H9 (cell line): ENCODE results near the gene TDRD7. TPM values are rescaled to one million over a fixed set of nuclear protein-coding genes. Genes with fewer than 3 reads are reported as not detected.
A peak's percentile ranks its signal among the peaks of the same experiment; 100 is the strongest.

Experiments
- DNase-seq: peaks from one replicate; pipeline ENCODE4 v3.0.0-alpha.2; 2017
- H2AFZ ChIP-seq: one replicate; pipeline ENCODE4 v1.6.1; 2013; ENCODE audit warnings: mild to moderate bottlenecking, low read length, control low read depth, moderate library complexity
- H2AK5ac ChIP-seq: 2 replicates; pipeline ENCODE4 v1.6.1; 2013; ENCODE audit warnings: low read length, control low read depth, mixed read lengths; ENCODE audit not compliant: insufficient read length
- H2BK120ac ChIP-seq: one replicate; pipeline ENCODE4 v1.6.1; 2013; ENCODE audit warnings: low read depth, mild to moderate bottlenecking, low read length, control low read depth, inconsistent platforms; ENCODE audit not compliant: poor library complexity, severe bottlenecking
- H2BK12ac ChIP-seq: 2 replicates; pipeline ENCODE4 v1.6.1; 2013; ENCODE audit warnings: low read length, control low read depth, mixed read lengths, low read depth; ENCODE audit not compliant: insufficient read length
- H2BK15ac ChIP-seq: 2 replicates; pipeline ENCODE4 v1.6.1; 2013; ENCODE audit warnings: low read depth, low read length, control low read depth
- H2BK20ac ChIP-seq: one replicate; pipeline ENCODE4 v1.6.1; 2013; ENCODE audit warnings: low read depth, mild to moderate bottlenecking, low read length, control low read depth, inconsistent platforms; ENCODE audit not compliant: poor library complexity, severe bottlenecking
- H2BK5ac ChIP-seq: 2 replicates; pipeline ENCODE4 v1.6.1; 2013; ENCODE audit warnings: low read length, control low read depth, mixed read lengths; ENCODE audit not compliant: insufficient read length
- H3K14ac ChIP-seq: 2 replicates; pipeline ENCODE4 v1.6.1; 2013; ENCODE audit warnings: low read length, control low read depth; ENCODE audit not compliant: insufficient read depth
- H3K18ac ChIP-seq: 2 replicates; pipeline ENCODE4 v1.6.1; 2013; ENCODE audit warnings: low read depth, mild to moderate bottlenecking, mixed read lengths, low read length, control low read depth; ENCODE audit not compliant: insufficient read length
- H3K23ac ChIP-seq: 2 replicates; pipeline ENCODE4 v1.6.1; 2013; ENCODE audit warnings: low read length, control low read depth, mixed read lengths, low read depth; ENCODE audit not compliant: insufficient read length
- H3K23me2 ChIP-seq: 2 replicates; pipeline ENCODE4 v1.6.1; 2013; ENCODE audit warnings: low read depth, mild to moderate bottlenecking, mixed read lengths, low read length, control low read depth; ENCODE audit not compliant: insufficient read length, poor library complexity, severe bottlenecking
- H3K27ac ChIP-seq: 2 replicates; pipeline ENCODE4 v1.5.1; 2013; ENCODE audit warnings: low read length, control low read depth, mixed read lengths, low read depth; ENCODE audit not compliant: insufficient read length
- H3K27me3 ChIP-seq: 2 replicates; pipeline ENCODE4 v1.6.1; 2013; ENCODE audit warnings: low read length, control low read depth, inconsistent platforms; ENCODE audit not compliant: insufficient read depth
- H3K4ac ChIP-seq: 2 replicates; pipeline ENCODE4 v1.6.1; 2013; ENCODE audit warnings: low read depth, mild to moderate bottlenecking, control low read depth, inconsistent platforms, low read length, moderate library complexity
- H3K4me1 ChIP-seq: 2 replicates; pipeline ENCODE4 v1.6.1; 2013; ENCODE audit warnings: low read length, control low read depth, inconsistent platforms; ENCODE audit not compliant: insufficient read depth
- H3K4me2 ChIP-seq: 2 replicates; pipeline ENCODE4 v1.6.1; 2013; ENCODE audit warnings: low read length, control low read depth, mixed read lengths; ENCODE audit not compliant: insufficient read length, insufficient read depth
- H3K56ac ChIP-seq: 2 replicates; pipeline ENCODE4 v1.6.1; 2013; ENCODE audit warnings: low read depth, mild to moderate bottlenecking, mixed read lengths, low read length, control low read depth; ENCODE audit not compliant: insufficient read length
- H3K79me1 ChIP-seq: 2 replicates; pipeline ENCODE4 v1.6.1; 2013; ENCODE audit warnings: low read depth, mild to moderate bottlenecking, moderate library complexity, low read length, control low read depth, inconsistent platforms; ENCODE audit not compliant: insufficient read depth, poor library complexity, severe bottlenecking
- H3K79me2 ChIP-seq: 2 replicates; pipeline ENCODE4 v1.6.1; 2013; ENCODE audit warnings: low read length, control low read depth, inconsistent platforms; ENCODE audit not compliant: insufficient read depth
- H3K9ac ChIP-seq: 2 replicates; pipeline ENCODE4 v1.6.1; 2013; ENCODE audit warnings: low read length, control low read depth, mixed read lengths; ENCODE audit not compliant: insufficient read length; ENCODE audit errors: extremely low read depth
- H3K9me3 ChIP-seq: one replicate; pipeline ENCODE4 v1.6.1; 2013; ENCODE audit warnings: low read depth, low read length, inconsistent platforms; ENCODE audit not compliant: control insufficient read depth
- H3T11ph ChIP-seq: one replicate; pipeline ENCODE4 v1.6.1; 2013; ENCODE audit warnings: mild to moderate bottlenecking, low read length, control low read depth, inconsistent platforms
- H4K20me1 ChIP-seq: one replicate; pipeline ENCODE4 v1.6.1; 2013; ENCODE audit not compliant: control insufficient read depth, insufficient read length, insufficient read depth
- H4K5ac ChIP-seq: 2 replicates; pipeline ENCODE4 v1.6.1; 2013; ENCODE audit warnings: low read depth, mild to moderate bottlenecking, mixed read lengths, low read length, control low read depth; ENCODE audit not compliant: insufficient read length
- H4K8ac ChIP-seq: replicated peaks from 2 replicates; pipeline ENCODE4 v1.6.1; 2013; ENCODE audit warnings: low read length, control low read depth, mixed read lengths, low read depth; ENCODE audit not compliant: insufficient read length
- H4K91ac ChIP-seq: 2 replicates; pipeline ENCODE4 v1.6.1; 2013; ENCODE audit warnings: low read depth, mild to moderate bottlenecking, moderate library complexity, mixed read lengths, low read length, control low read depth; ENCODE audit not compliant: insufficient read length
- H3K27ac Mint-ChIP-seq, 3 experiments: 2 replicates in 2 of 3; 3 replicates in 1 of 3; pipeline ENCODE4 v1.8.0; 2020 to 2021; ENCODE audit warnings: mixed read lengths in 3 of 3, mild to moderate bottlenecking in 1 of 3, moderate library complexity in 1 of 3
- H3K27me3 Mint-ChIP-seq: 2 replicates; pipeline ENCODE4 v1.8.0; 2021; ENCODE audit warnings: low read depth, mild to moderate bottlenecking, moderate library complexity, mixed read lengths
- H3K36me3 Mint-ChIP-seq, 3 experiments: 2 replicates in 2 of 3; 3 replicates in 1 of 3; pipeline ENCODE4 v1.8.0; 2020 to 2021; ENCODE audit warnings: low read depth in 3 of 3, mixed read lengths in 3 of 3; ENCODE audit not compliant: insufficient read depth in 1 of 3
- H3K4me1 Mint-ChIP-seq, 2 experiments: 2 replicates each; pipeline ENCODE4 v1.8.0; 2020; ENCODE audit warnings: mixed read lengths in 2 of 2
- H3K4me3 Mint-ChIP-seq, 2 experiments: 2 replicates in 1 of 2; 3 replicates in 1 of 2; pipeline ENCODE4 v1.8.0; 2020 to 2021; ENCODE audit warnings: mild to moderate bottlenecking in 2 of 2, mixed read lengths in 2 of 2, moderate library complexity in 1 of 2
- H3K9me3 Mint-ChIP-seq, 2 experiments: 2 replicates in 1 of 2; 3 replicates in 1 of 2; pipeline ENCODE4 v1.8.0; 2020; ENCODE audit warnings: mild to moderate bottlenecking in 2 of 2, mixed read lengths in 2 of 2, moderate library complexity in 1 of 2
- CTCF ChIP-seq: fragments of 200-600 bp; sonication (generic); conservative IDR thresholded peaks from 3 replicates; pipeline ENCODE4 v1.8.0; 2021; ENCODE audit warnings: antibody characterized with exemption, mild to moderate bottlenecking
- WGBS: extraction: QIAGEN DNeasy Blood & Tissue Kit; methylation state at CpG from one replicate; pipeline ENCODE4 v1.1.7; 2013; ENCODE audit warnings: missing lambda C conversion rate, low lambda C conversion rate, mixed read lengths; ENCODE audit not compliant: insufficient read length; ENCODE audit errors: extremely low coverage; 5-methylcytosine and 5-hydroxymethylcytosine counted together
- total RNA-seq: library from RNA; stranded (reverse); gene quantifications from 2 replicates; pipeline ENCODE4 v1.2.1, GENCODE V29; 2021

Gene TDRD7
- total RNA-seq, 1 experiment from 2014 or later, result 5.1 TPM

- Histone ChIP-seq H3K23me2 (no peaks in the 10 kb centered on the region), H3K23ac (no peak overlapping the region), H3K9ac (no peak overlapping the region), H3K9me3 (no peaks in the 10 kb centered on the region), H2BK5ac (no peak overlapping the region), H4K91ac (no peak overlapping the region), H3K4me1 (peaks cover 3% of the 10 kb centered on the region; the same call in 1 of the 2 replicates), H2AFZ (no peak overlapping the region), H2BK15ac (no peak overlapping the region), H3K4ac (no peak overlapping the region), H2BK12ac (no peak overlapping the region), H3K18ac (no peak overlapping the region), H2AK5ac (no peak overlapping the region), H3T11ph (no peak overlapping the region), H3K56ac (no peak overlapping the region), H2BK20ac (no peak overlapping the region), H3K79me1 (no peaks in the 10 kb centered on the region), H2BK120ac (no peak overlapping the region), H3K27ac (no peak overlapping the region), H3K79me2 (no peaks in the 10 kb centered on the region), H3K4me2 (no peak overlapping the region), H4K20me1 (no peaks in the 10 kb centered on the region), H3K14ac (no peak overlapping the region), H4K8ac (no peak overlapping the region), H3K27me3 (no peaks in the 10 kb centered on the region), H4K5ac (no peak overlapping the region)
- TF ChIP-seq CTCF, result no peak
- no peak for DNase-seq
- Mint-ChIP-seq H3K27ac (peak overlapping the region in 1 of 3 experiments; percentile 25; a peak in 2 of 7 replicates), H3K9me3 (no peaks in the 10 kb centered on the region), H3K4me1 (peaks cover 13 to 19% of the 10 kb centered on the region in 2 experiments), H3K4me3 (no peak overlapping the region), H3K36me3 (no peaks in the 10 kb centered on the region), H3K27me3 (no peaks in the 10 kb centered on the region; the same call in 1 of the 2 replicates)
- WGBS, result no CpG with 5 or more reads among the region's 1 CpG
Measured at GRCh38 chr9:97543561-97543960, 131.7 kb downstream of the TDRD7 start.
